Effector memory CD4-positive, alpha-beta T cell (primary cell): ENCODE measurements around the gene PCGF2.
"Not testable (repeated sequence)": the region's sequence is repeated elsewhere in the genome, so short reads cannot be mapped to it uniquely, and the experiment has no call there.

Source experiments
- DNase-seq, 3 donors: peaks; one replicate each; pipeline ENCODE4 v3.0.0-alpha.2; 2020
- H3K27ac ChIP-seq: 2 replicates; pipeline ENCODE4 v1.7.0; 2013; ENCODE audit warnings: mild to moderate bottlenecking, low read length, moderate library complexity; ENCODE audit not compliant: insufficient read depth, poor library complexity, severe bottlenecking
- H3K27me3 ChIP-seq: replicated peaks from 2 replicates; pipeline ENCODE4 v1.7.0; 2013; ENCODE audit warnings: mild to moderate bottlenecking, low read length; ENCODE audit not compliant: insufficient read depth, control insufficient read depth, poor library complexity, severe bottlenecking
- H3K36me3 ChIP-seq: 2 replicates; pipeline ENCODE4 v1.7.0; 2013; ENCODE audit warnings: mild to moderate bottlenecking, low read length, moderate library complexity; ENCODE audit not compliant: control insufficient read depth, insufficient read depth
- H3K4me1 ChIP-seq: 2 replicates; pipeline ENCODE4 v1.7.0; 2013; ENCODE audit warnings: low read length, mild to moderate bottlenecking; ENCODE audit not compliant: control insufficient read depth, insufficient read depth, poor library complexity, severe bottlenecking
- H3K4me3 ChIP-seq: 2 replicates; pipeline ENCODE4 v1.7.0; 2013; ENCODE audit warnings: low read length, low read depth, mild to moderate bottlenecking; ENCODE audit not compliant: insufficient read depth, poor library complexity, severe bottlenecking
- H3K9me3 ChIP-seq: 2 replicates; pipeline ENCODE4 v1.7.0; 2013; ENCODE audit warnings: mild to moderate bottlenecking, low read length, moderate library complexity; ENCODE audit not compliant: control insufficient read depth

Gene PCGF2

GRCh38 chr17:38729886-38730525 is 18.1 kb downstream of the PCGF2 start, which contains the start of gene CISD3:
Gene CISD3, plus strand, starts transcription at chr17:38730341. Its CDS starts 18 bp downstream, at chr17:38730359.
- Histone ChIP-seq H3K4me3 (peak within 1 kb of the TSS; percentile 60), H3K36me3 (peaks cover 5% of the 10 kb centered on the region), H3K9me3 (no peaks in the 10 kb centered on the region), H3K27ac (peak within 1 kb of the TSS; percentile 67), H3K27me3 (no peaks in the 10 kb centered on the region), H3K4me1 (peaks cover 52% of the 10 kb centered on the region)
- peak; percentile 73 to 80 (median 80) for DNase-seq

- Histone ChIP-seq H3K27ac (peak overlapping the region; percentile 64), H3K4me1 (peaks cover 57% of the 10 kb centered on the region), H3K27me3 (no peaks in the 10 kb centered on the region), H3K9me3 (no peaks in the 10 kb centered on the region), H3K36me3 (peaks cover 10% of the 10 kb centered on the region), H3K4me3 (peak overlapping the region; percentile 60)
- no peak for DNase-seq
These were observed 18.7 kb downstream of the PCGF2 start for GRCh38 chr17:38729368-38729885.

GRCh38 chr17:38728290-38728831 is 19.8 kb downstream of the PCGF2 start:
- Histone ChIP-seq H3K4me3 (peak overlapping the region; percentile 27), H3K27ac (peak overlapping the region; percentile 64), H3K27me3 (no peaks in the 10 kb centered on the region), H3K9me3 (no peaks in the 10 kb centered on the region), H3K36me3 (peaks cover 15% of the 10 kb centered on the region), H3K4me1 (peaks cover 58% of the 10 kb centered on the region)
- peak; percentile 60 to 68 (median 64) for DNase-seq

GRCh38 chr17:38727736-38728135 is 20.4 kb downstream of the PCGF2 start:
- peak overlapping the region; percentile 27 for H3K4me3 ChIP-seq
- no peaks in the 10 kb centered on the region for H3K27me3 ChIP-seq
- DNase-seq = peak; percentile 36 to 53 (median 42)
- H3K36me3 ChIP-seq = peaks cover 15% of the 10 kb centered on the region
- peaks cover 58% of the 10 kb centered on the region for H3K4me1 ChIP-seq
- H3K9me3 ChIP-seq = no peaks in the 10 kb centered on the region
- peak overlapping the region; percentile 64 for H3K27ac ChIP-seq

GRCh38 chr17:38726145-38726544 is 22.0 kb downstream of the PCGF2 start:
- Histone ChIP-seq H3K36me3 (peaks cover 27% of the 10 kb centered on the region), H3K4me1 (peaks cover 49% of the 10 kb centered on the region)
- not testable (repeated sequence) for H3K27me3 ChIP-seq, H3K27ac ChIP-seq, H3K4me3 ChIP-seq, DNase-seq, H3K9me3 ChIP-seq

- Histone ChIP-seq H3K27me3 (no peaks in the 10 kb centered on the region), H3K36me3 (peaks cover 37% of the 10 kb centered on the region), H3K27ac (peak overlapping the region; percentile 2), H3K9me3 (no peaks in the 10 kb centered on the region), H3K4me3 (no peak overlapping the region), H3K4me1 (peaks cover 44% of the 10 kb centered on the region)
- DNase-seq = no peak
These were observed 23.1 kb downstream of the PCGF2 start for GRCh38 chr17:38725066-38725465.

GRCh38 chr17:38724337-38724988 is 23.7 kb downstream of the PCGF2 start:
- H3K27me3 ChIP-seq = no peaks in the 10 kb centered on the region
- peaks cover 40% of the 10 kb centered on the region for H3K36me3 ChIP-seq

GRCh38 chr17:38721802-38722201 is 26.3 kb downstream of the PCGF2 start:
- Histone ChIP-seq H3K4me1 (peaks cover 15% of the 10 kb centered on the region), H3K36me3 (peaks cover 57% of the 10 kb centered on the region), H3K27me3 (no peaks in the 10 kb centered on the region), H3K27ac (no peak overlapping the region), H3K4me3 (no peak overlapping the region), H3K9me3 (no peaks in the 10 kb centered on the region)
- no peak for DNase-seq

More at GRCh38 chr17:38724337-38724988, 23.7 kb downstream of the PCGF2 start:
- Histone ChIP-seq H3K4me1 (peaks cover 40% of the 10 kb centered on the region), H3K4me3 (no peak overlapping the region), H3K27ac (no peak overlapping the region), H3K9me3 (no peaks in the 10 kb centered on the region)
- no peak for DNase-seq

GRCh38 chr17:38720941-38721340 is 27.2 kb downstream of the PCGF2 start:
- peaks cover 15% of the 10 kb centered on the region for H3K4me1 ChIP-seq
- DNase-seq = no peak
- no peak overlapping the region for H3K27ac ChIP-seq
- H3K27me3 ChIP-seq = no peaks in the 10 kb centered on the region
- no peaks in the 10 kb centered on the region for H3K9me3 ChIP-seq
- no peak overlapping the region for H3K4me3 ChIP-seq
- H3K36me3 ChIP-seq = peaks cover 66% of the 10 kb centered on the region
